ENCODE data around the gene MYO9A. TPM values are rescaled to one million over a fixed set of nuclear protein-coding genes. Genes with fewer than 3 reads are reported as not detected.

MYO9A gene
- total and polyA plus RNA-seq, 10 of the 15 experiments (the other 5 are each of a cell fraction or from before 2014, with no cell fraction given): 3.3 to 25.3 (median 12.2) TPM

- POLR2A ChIA-PET: interaction anchor here (1.1 kb wide), 1 partner anchor 27 kb away, joined by 3 read pairs; no protein-coding TSS in a partner anchor
- no peak overlapping the region for H3K4me3 ChIP-seq
- no TSS peak for BruUV-seq (replicated peaks)
- H3K4me2 ChIP-seq (ENCODE audit: control insufficient read depth, insufficient read depth): no peak overlapping the region
- H3K27me3 ChIP-seq (replicated peaks in 1 of 2; ENCODE audit: control insufficient read depth in 2 of 2, insufficient read depth in 2 of 2, low read length in 1 of 2): no peaks in the 10 kb centered on the region
- SMC1A ChIA-PET (ENCODE audit: uncharacterized antibody, unreplicated experiment): interaction anchor here (1.2 to 3.8 kb wide), 5 partner anchors 12 to 49 kb away, joined by 3 to 10 read pairs (median 4); no protein-coding TSS in a partner anchor
- H3K36me3 ChIP-seq (ENCODE audit: control insufficient read depth in 2 of 2, insufficient read depth in 2 of 2, low read length in 1 of 2): no peaks in the 10 kb centered on the region
- no peak for ATAC-seq
- no peaks in the 10 kb centered on the region for H3K9me3 ChIP-seq (replicated peaks; ENCODE audit: control insufficient read depth, insufficient read depth, low read length)
- intact Hi-C loops (cut with micrococcal nuclease; ENCODE audit: unreplicated experiment): no loop called here
- H3K9ac ChIP-seq (ENCODE audit: control insufficient read depth, insufficient read depth, low read length): no peak overlapping the region
- RAD21 ChIA-PET (ENCODE audit: unreplicated experiment): no interaction called here
- no peaks in the 10 kb centered on the region for H3K4me1 ChIP-seq (ENCODE audit: control insufficient read depth, insufficient read depth, low read length)
- no peaks in the 10 kb centered on the region for H4K20me1 ChIP-seq (ENCODE audit: control insufficient read depth, insufficient read depth)
- H3K27ac ChIP-seq (ENCODE audit: control insufficient read depth, insufficient read depth): no peak overlapping the region
- CTCF ChIA-PET: interaction anchor here (1.0 kb wide), 1 partner anchor 57 kb away, joined by 4 read pairs; no protein-coding TSS in a partner anchor
- H2AFZ ChIP-seq (ENCODE audit: control insufficient read depth, low read depth, low read length): no peak overlapping the region
- in situ Hi-C loops (cut with MboI): no loop called here
- FAIRE-seq: no peak
- no peaks in the 10 kb centered on the region for H3K79me2 ChIP-seq (ENCODE audit: control insufficient read depth, insufficient read depth, low read length)
- no peak for DNase-seq (ENCODE audit: low read depth, low spot score)
- no peak for TF ChIP-seq SRF (IDR thresholded peaks at IDR 0.05; ENCODE audit: low read depth in 2 of 2, low read length in 2 of 2)
- no peak for TF ChIP-seq HSF1 (IDR thresholded peaks at IDR 0.05; ENCODE audit: low read depth, low read length)
- TF ChIP-seq CBX5 (IDR thresholded peaks at IDR 0.05; ENCODE audit: low read depth): no peak
- TF ChIP-seq BMI1 (IDR thresholded peaks at IDR 0.05; ENCODE audit: borderline replicate concordance): no peak
- no peak for TF ChIP-seq NFYB (IDR thresholded peaks at IDR 0.05; ENCODE audit: insufficient read depth, low read depth, low read length)
- no peak for TF ChIP-seq ZBTB33 (IDR thresholded peaks at IDR 0.05)
- no peak for TF ChIP-seq ZNF207 (IDR thresholded peaks at IDR 0.05; ENCODE audit: borderline replicate concordance)
- TF ChIP-seq NR2C2 (IDR thresholded peaks at IDR 0.05; ENCODE audit: borderline replicate concordance, control insufficient read depth, insufficient read length, low read depth): no peak
- TF ChIP-seq SMARCA5 (IDR thresholded peaks at IDR 0.05): no peak
- TF ChIP-seq NRF1 (conservative IDR thresholded peaks at IDR 0.05; ENCODE audit: low read depth, low read length): no peak
- no peak for TF ChIP-seq PKNOX1 (IDR thresholded peaks at IDR 0.05)
- TF ChIP-seq CHD4 (IDR thresholded peaks at IDR 0.05): no peak
- no peak for TF ChIP-seq NR2C1 (IDR thresholded peaks at IDR 0.05)
- TF ChIP-seq BRCA1 (IDR thresholded peaks at IDR 0.05; ENCODE audit: low read depth, low read length): no peak
Measured at GRCh38 chr15:72092691-72093090, 25.3 kb downstream of the MYO9A start.

All from GM12878 (cell line).